SHP77 (cell line): Measurements from ENCODE around the gene MGRN1.

ENCODE experiments used
- DNase-seq, 2 experiments: peaks; one replicate each; lab custom pipeline; 2025; lab: John Stamatoyannopoulos, UW

Gene MGRN1

DNA sequence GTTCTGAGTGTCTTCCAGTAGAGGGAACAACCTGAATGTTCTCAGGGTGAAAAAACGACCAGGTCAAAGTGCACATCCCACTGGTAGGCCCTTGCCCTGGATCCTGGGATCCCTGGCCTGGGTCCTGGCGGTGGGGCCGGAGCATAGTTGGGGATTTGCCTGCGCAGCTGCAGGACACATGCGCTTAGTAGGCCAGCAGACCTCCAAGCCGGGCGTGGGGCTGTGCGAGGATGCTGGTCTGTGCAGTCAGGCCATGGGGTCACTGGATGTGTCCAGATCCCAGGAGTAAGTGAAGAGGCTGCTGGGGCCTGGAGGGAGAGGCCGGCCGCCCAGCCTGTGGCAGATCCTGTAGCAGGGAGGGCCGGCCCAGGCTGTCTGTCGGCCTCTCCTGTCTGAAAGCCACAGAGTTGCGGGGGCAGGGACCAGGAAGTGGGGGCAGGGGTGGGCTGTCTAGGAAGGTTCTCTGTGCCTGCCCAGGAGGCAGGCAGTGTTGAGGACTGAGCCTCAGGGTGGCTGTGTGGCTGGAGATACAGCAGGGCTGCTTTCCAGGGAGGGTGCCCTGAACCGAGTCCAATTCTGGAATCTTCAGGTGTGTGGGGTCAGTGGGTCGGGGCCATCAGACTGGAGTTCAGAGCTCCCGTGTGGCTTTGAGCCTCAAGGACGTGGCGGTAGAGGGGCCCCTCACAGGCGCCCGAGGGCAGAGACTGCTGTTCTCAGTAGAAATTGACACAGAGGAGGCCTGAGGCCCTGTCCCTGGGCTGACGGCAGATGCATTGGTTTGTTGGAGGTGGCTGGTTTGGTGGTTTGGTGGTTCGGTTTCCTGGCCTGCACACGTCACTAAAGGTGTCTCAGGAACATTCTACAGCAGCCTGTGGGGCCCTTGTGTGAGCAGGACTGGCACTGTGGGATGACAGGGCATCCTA is 51.5 kb downstream of the MGRN1 start:
- DNase-seq, result no peak

DNA sequence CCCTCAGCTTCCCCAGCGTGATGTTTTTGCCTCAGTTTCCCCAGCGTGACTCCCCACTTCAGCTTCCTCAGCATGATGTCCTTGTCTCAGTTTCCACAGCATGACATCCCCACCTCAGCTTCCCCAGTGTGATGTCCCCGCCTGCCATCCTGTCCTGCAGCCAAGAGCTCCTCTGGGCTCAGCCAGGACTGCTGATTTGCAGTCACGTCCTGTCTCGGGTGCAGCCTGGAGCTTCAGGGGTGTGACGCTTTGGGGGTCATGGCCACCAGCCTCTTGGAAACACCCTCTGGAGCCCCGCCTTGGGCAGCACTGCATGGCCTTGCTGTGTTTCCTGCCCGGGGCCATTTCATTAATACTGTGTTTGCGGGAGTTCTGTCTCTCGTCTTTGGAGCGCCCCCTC is 52.2 kb downstream of the MGRN1 start:
- no peak for DNase-seq

DNA sequence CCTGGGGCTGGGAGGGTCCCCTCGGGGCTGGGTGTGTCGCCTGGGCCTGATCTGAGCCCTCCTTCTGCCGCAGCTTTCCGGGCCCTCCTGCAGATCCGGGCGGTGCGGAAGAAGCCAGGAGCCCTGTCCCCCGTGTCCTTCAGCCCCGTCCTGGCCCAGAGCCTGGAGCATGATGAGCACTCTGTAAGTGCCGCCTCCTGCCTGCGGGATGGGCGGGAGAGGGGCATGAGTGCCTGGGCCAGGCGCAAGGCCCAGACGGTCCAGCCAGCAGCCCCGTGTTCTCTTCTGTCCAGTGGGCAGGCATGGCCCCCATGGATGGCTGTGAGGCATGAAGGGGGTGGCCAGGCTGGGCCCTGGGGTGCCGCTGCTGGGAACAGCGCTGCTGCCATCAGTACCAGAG is 52.8 kb downstream of the MGRN1 start:
- no peak for DNase-seq

DNA sequence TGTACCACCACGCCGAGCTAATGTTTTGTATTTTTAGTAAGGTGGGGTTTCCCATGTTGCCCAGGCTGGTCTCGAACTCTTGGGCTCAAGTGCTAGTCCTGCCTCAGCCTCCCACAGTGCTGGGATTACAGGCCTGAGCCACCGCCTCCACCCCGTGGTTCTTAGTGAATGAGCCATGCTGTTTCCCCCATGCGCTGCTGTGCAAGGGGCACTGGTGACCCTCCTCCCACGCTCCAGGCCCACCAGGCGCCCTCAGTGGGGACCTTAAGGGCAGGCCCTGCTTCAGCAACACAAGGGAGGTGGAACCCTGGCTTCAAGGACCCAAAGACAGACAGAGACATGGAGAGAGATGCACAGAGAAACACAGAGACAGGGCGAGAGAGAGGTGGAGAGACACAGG is 53.4 kb downstream of the MGRN1 start:
- no peak for DNase-seq

DNA sequence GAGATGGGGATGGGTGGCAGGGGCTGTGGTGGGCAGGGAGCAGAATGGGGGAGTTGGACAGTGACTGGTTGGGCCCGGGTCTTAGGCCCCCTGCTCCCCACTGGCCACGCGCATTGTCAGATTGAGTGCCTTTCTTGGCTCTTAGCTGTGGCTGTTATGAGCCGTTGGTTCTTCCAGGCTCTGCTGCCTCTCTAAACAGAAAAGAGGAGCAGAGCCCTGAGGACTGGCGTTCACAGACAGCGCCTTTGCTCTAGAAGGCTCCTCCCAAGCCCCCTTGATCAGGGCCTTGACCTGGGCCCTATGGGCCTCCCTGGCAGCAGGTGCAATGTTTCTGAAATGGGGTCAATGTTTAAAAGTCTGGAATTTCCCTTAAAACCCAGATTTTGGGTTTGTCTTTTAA is 54.0 kb downstream of the MGRN1 start:
- DNase-seq, result no peak

DNA sequence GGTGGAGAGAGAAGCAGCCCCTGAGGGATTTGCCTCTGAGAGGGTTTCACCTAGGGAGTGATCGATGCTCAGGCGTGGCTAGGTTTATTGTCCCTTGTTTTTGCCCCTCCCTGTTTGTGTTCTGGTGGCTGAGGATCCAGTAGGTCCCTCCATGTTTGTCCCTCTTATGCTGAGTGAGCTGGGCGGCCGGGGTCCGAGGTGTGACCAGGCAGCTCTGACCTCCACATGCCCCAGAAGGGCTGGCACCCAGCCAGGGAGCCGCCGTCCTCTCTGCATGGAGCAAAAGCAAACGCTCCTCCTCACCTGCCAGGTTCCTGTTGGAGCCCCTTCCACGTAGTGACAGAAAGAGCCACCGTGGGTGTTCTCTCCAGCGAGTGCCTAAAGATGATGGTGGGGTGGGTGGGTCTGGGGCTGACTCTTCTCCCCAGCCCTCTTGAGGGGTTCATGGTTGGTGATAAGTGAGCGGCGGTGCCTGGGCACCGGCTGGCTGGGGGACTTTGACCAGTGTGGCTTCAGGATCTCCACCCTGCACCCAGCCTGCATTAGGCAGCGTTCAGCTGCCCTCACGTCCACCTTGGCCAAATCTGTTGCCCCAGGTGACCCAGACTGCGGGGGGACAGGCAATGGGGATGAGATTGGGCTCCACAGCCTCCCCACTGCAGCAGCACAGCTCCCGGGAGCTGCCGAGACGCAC is 54.7 kb downstream of the MGRN1 start:
- no peak for DNase-seq

DNA sequence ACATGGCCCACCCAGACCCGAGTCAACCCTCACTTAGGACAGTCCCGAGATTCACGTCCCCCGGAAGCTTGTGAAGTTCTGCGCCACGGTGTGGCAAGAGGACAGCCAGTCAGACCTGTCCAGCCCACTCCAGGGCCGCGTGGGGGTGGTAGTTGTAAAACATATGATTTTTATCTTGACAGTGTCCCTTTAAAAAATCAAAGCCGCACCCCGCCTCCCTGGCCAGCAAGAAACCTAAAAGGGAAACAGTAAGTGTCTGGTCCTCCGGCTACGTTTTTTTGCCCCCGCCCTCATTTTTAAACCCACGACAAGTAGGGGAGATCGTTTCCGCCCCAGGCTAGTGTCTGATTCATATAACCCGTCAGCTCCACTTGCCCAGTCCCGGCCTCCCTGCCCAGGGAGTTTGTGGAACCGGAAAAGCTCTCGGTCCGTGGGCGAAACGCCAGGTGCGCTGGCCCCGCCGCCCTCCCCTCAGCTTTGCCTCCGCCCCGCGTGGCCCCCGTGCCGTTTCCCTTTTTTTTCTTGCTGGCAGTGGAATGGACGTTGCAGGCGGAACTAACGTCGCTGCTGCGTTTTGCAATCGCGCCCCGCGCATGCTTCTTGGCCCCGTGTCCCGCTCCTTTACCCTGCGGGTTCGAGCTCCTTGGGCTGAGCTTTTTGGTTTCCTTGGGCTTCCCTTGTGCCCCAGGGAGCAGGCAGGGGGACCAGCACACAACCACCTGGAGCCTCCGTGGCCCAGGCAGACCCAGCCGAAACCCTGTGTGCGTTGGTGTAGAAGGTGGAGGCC is 55.4 kb downstream of the MGRN1 start:
- DNase-seq, result no peak

DNA sequence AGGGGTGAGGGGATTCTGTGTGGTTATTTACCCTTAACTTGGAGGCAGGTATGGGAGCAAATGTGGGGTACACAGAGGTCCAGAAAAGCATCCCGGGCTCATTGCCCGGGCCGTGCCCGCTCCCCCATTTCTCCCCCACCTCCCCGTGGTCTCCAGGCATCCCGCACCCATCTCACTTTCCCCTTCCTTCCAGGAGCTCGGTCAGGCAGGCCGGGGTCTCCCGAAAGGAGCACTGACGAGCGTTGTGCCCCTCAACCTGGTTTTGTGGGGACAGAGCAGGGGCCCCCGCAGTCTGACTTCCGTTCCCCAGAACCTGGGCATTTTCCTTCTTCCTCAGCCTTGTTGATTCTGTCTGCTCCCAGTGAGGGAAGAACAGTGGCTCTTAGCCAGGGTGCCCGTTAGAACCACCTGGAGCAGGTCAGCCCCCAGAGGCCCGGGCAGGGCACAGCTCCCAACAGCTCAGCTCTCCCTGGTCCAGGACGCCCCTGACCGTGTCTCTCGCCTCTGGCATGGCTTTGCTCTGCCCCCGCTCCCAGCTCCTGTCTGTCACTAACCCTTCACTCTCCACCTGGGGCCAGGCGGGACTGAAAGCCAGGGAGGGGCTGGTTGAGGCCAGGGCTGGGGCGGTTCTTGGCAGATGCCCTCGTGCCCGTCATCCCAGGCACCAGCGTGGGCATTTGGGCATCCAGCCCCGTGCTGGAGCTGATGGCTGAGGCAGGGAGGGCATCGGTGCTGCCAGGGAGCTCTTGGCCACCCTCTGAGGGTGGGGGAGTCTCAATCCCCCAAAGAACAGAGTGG is 56.2 kb downstream of the MGRN1 start:
- no peak for DNase-seq

DNA sequence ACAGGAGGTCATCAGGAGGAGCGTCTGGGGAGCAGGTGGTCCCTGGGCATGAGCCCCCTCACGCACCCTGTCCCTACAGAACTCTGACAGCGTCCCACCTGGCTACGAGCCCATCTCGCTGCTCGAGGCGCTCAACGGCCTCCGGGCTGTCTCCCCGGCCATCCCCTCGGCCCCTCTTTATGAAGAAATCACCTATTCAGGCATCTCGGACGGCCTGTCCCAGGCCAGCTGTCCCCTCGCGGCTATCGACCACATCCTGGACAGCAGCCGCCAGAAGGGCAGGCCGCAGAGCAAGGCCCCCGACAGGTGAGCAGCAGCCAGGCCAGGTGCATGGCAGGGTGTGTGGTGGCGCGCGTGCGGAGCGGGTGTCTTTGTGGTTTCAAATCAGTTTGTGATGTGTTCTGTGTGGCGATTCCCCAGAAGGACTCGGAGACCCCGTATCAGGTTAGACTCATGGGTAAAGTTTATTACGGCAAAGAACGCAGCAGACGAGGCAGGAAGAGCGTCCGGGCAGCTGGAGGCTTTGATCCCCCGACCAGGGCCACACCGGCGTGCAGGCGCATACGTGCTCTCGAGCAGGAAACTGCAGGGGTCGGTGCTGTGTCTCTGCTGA is 57.0 kb downstream of the MGRN1 start:
- DNase-seq, result no peak

DNA sequence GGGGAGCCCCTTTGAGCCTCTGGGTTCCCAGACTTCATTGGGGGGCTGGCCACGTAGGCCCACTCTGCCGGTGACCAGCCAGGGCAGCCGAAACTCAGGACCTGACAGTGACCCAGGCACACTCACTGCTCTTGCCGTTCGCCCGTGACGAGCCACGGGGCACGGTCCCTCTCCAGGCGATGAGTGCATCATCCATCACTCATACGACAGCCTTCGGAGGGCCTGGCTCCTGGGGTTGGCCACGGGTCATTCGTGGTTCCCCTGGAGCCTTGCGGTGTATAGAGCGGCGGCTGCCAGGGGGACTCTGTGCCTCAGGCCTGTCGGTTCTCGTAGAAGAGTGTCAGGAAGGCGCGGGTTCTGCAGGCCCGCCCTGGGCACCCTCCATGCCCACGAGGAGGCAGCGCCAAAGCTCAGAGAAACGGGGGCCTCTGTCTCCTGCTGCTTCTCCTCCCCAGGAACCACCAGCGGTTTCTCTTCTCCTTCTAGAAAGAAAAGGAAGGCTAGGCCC is 57.5 kb downstream of the MGRN1 start:
- no peak for DNase-seq

DNA sequence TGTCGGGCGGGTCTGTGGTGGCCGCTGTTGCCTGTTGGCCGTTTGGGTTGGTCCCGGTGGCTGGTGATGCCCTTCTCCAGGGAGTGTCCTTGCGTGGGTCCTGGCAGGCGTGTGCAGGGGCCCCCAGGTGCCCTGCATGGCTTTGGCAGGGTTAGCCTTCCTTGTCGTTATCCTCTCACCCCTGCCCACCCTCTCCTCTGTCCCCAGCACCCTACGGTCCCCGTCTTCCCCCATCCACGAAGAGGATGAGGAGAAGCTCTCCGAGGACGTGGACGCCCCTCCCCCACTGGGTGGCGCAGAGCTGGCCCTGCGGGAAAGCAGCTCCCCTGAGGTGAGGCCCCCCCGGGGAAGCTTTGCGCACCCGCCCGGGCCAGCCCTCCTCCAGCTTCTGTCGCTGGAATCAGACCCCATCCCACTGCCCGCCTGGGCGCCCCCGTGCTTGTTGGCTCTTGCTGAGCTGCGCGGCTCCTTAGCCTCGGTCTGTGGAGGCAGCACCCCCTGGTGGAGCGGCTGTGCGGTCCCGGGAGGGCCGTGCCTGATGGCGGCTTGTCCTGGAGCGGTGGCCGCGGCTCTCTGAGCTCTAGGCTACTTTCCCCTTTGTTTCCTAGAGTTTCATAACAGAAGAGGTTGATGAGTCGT is 58.1 kb downstream of the MGRN1 start:
- DNase-seq, result no peak

DNA sequence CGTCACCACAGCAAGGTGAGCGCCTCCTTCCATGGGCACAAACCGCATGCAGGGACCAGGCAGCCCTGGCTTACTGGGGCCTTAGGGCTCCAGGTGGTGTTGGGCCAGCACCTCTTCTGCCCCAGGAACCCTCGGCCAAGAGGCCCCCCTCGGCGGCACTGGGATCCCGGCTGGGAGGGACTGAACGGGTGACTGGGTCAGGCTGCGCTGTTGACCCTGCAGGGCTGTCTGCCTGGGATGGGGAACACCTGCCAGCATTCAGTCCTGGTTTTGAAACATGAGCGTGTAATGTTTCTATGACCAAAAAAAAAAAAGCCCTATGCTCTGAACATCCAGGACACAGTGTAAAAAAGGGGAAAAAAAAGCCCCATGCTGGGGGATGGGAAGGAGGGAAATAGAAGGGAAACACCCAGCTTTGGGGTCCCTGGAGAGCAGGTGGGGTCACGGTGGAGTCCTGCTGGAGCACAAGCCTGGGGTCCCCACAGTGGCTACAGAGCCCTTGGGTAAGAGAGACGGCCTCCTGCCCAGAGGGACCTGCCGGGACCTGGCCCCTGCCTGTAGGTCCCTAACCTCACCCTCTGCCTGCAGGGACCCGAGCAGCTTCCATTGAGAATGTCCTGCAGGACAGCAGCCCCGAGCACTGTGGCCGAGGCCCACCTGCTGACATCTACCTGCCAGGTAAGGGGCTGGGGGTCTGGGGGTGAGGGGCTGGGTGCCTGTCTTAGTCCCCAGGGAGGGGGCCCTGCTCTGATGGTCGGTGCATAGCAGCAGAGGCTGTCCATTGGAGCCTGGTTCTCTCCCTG is 58.8 kb downstream of the MGRN1 start:
- DNase-seq, result no peak

DNA sequence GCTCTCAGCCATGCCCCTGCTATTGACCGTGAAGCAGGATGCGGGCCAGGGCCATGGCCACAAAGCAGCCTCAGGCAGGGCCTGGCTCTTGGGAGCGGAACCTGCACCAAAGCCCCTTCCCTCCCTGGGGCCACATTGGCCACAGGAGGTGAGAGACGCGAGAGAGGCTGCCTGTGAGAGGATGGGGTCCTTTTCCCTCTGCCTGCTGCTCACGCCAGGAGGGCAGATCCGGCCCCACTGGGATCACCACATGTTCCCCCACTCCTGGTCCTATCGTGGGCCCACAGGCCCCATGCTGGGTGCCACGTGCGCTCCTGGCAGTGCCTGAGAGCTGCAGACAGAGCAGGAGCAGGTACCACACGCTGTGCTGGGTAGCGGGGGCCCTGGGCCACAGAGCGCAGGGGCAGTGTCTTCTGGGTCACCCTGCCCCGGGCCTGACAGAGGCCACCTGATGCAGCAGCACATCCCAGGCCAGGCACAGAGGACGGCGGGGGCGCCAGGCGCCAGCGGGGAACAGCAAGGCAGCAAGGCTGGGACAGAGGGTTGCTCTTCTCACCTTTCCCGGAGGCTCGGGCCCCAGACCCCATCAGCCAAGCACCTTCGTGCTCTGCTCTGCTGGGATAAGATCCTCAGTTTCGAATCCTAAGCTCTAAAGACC is 59.6 kb downstream of the MGRN1 start:
- no peak for DNase-seq

DNA sequence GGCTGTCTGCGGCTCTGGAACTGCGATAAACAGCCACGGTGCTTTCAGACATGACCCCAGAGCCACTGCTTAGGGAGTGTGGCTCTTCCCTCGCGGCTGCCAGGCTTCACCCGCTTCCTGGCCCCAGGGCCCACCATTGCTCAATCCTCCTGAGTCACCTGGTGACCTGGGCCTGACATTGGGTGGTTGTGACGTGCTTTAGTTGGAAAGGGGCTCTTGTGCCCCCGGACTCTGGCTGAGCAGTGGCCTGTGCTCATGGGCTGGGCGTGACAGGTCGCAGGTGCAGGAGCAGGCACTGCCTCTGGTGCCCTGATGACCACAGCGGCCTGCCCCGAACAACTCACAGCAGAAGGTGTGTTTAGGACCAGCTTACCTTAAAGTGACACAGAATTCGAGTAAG is 60.1 kb downstream of the MGRN1 start:
- no peak for DNase-seq

DNA sequence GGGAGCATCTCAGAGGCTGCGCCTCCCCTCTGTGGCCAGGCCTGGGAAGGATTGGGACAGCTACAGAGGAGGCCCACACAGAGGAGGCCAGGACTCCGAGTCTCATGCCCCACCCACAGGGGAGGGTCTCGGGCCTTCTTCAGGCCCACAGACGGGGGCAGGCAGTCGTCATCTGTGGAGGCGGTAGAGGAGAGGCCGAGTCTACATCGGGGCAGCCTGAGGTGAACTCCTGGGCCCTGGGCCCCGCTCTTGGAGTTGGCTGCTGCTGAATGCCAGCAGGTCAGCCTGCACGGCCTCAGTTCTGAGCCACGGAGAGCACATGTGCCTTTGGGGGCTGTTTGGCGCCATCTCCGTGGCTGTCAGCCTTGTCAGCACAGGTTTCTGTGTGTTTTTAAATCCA is 60.7 kb downstream of the MGRN1 start:
- no peak for DNase-seq

DNA sequence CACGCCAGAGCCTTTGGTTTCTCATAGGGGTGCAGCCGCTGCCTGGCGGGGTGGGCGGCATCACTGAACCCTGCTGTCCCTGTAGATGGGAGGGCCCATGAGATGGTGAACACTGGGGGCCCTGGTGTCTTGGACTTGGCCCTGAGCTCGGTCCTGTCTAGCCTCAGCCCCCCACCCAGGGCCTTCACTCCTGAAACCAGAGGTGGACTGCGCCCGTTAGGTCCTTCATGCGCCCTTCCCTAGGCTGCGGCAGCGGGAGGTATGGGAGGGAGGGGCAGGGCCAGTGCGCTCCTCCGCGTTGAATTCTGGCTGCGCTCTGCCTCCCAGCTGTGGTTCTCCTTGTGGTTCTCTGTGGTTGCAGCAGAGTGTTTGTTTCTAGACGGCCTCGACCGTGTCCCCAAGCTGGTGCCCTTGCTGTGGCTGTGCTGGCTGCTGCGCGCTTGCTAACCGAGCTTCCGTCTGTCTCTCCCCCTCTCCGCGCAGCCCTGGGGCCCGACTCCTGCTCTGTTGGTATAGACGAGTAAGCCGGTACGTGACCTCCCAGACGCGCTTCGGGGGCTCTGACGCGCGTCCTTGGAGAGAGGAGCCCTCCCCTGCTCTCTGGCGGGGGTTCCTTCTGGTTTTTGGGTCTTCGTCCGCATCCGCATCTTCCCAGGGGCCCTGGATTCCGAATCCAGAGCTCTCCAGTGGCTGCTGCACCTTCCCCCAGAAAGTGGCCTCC is 61.3 kb downstream of the MGRN1 start:
- DNase-seq, result no peak

DNA sequence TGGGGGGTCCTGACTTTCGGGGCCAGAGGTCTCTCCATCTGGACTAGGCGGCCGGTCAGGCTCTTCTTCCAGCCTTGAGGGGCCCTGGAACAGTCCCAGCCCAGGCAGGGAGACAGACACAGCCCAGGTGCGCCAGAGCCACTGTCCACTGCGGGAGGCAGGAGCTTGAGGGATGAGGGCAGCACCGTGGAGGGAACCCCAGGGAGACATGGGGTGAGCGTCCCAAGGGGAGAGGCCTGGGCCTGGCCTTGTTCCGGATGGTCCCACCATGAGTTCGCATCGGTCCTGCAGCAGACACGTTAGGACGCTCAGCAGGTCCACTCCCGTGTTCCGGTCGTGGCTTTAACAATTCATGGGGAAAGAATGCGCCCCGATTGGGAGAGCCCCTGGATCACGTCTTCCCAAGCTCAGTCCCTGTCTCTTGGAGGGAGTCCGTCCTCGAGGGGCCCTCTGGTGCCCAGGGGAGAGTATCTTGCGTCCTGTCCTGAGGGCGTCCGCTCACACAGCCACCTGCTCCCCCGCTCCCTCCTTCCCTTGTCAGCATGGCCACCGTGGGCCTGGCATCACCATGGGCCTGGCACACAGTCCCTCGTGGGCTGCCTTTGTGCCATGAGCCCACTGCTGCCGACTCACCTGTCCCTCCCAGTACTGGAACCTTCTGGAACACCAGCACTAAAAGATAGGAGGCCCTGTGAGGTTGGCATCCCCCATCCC is 62.0 kb downstream of the MGRN1 start:
- DNase-seq, result no peak

DNA sequence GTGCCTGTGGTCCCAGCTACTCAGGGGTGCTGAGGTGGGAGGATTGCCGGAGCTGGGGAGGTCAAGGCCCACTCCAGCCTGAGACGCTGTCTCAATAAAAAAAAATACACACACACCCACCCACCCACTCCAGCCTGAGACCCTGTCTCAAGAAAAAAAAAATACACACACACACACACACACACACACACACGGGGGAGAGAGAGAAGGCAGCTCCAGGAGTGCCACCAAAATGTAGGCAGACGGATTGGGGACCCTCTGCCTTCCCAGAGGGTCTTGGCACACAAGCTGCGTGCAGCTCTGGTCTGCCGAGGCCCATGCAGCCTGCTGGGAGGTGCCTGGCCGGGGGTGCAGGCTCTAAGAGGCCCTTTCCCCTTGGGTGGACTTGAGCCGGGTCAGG is 62.8 kb downstream of the MGRN1 start:
- DNase-seq, result no peak
